ENCODE data around the gene PHETA1. TPM values are rescaled to one million over a fixed set of nuclear protein-coding genes. Genes with fewer than 3 reads are reported as not detected.
A peak's percentile ranks its signal among the peaks of the same experiment; 100 is the strongest.
"Not testable (repeated sequence)": the region's sequence is repeated elsewhere in the genome, so short reads cannot be mapped to it uniquely, and the experiment has no call there.

Gene PHETA1
- total and polyA plus RNA-seq, 2 donors (not counting 1 experiment from before 2014, with no cell fraction given), result 7.4 to 9.4 TPM

- DNase-seq (no peak), ATAC-seq (ENCODE audit: low read depth) (no peak)
- Histone ChIP-seq H3K4me1 (ENCODE audit: control insufficient read depth in 2 of 2, insufficient read depth in 2 of 2, low read length in 2 of 2) (peaks cover 29 to 50% of the 10 kb centered on the region in 2 donors), H3K27me3 (replicated peaks in 1 of 4; ENCODE audit: control extremely low read depth in 1 of 4, control insufficient read depth in 3 of 4, insufficient read depth in 4 of 4, low read length in 3 of 4) (no peaks in the 10 kb centered on the region), H4K20me1 (ENCODE audit: control insufficient read depth, insufficient read depth, low read length, poor library complexity, severe bottlenecking) (peaks cover under 1% of the 10 kb centered on the region), H3K36me3 (replicated peaks in 1 of 2; ENCODE audit: control extremely low read depth in 1 of 2, control insufficient read depth in 1 of 2, extremely low read depth in 1 of 2, insufficient read depth in 2 of 2, low read length in 1 of 2) (no peaks in the 10 kb centered on the region), H3K27ac (ENCODE audit: low read length in 2 of 2) (no peak overlapping the region), H2AFZ (ENCODE audit: insufficient read depth, low read depth, low read length, poor library complexity, severe bottlenecking) (no peak overlapping the region), H3K4me3 (ENCODE audit: control extremely low read depth in 1 of 5, extremely low read depth in 1 of 5, insufficient read depth in 1 of 5, low read depth in 2 of 5, low read length in 4 of 5) (no peak overlapping the region), H3K9ac (ENCODE audit: low read length) (no peak overlapping the region), H3K4me2 (replicated peaks; ENCODE audit: low read depth, low read length, poor library complexity, severe bottlenecking) (no peak overlapping the region), H3K9me3 (ENCODE audit: control extremely low read depth in 1 of 3, control insufficient read depth in 2 of 3, insufficient read depth in 1 of 3, low read length in 2 of 3) (no peaks in the 10 kb centered on the region), H3K79me2 (ENCODE audit: control insufficient read depth, insufficient read depth, low read length) (peaks cover 3% of the 10 kb centered on the region)
- intact Hi-C loops (cut with micrococcal nuclease), result no loop called here
- no peak for TF ChIP-seq CTCF (IDR thresholded peaks at IDR 0.05)
- TF ChIP-seq EZH2 (IDR thresholded peaks at IDR 0.05; ENCODE audit: borderline replicate concordance, insufficient read depth, low read depth, low read length, poor library complexity, severe bottlenecking), result no peak
- Mint-ChIP-seq H3K27ac (no peak overlapping the region), H3K27me3 (no peaks in the 10 kb centered on the region), H3K4me3 (no peak overlapping the region), H3K9me3 (ENCODE audit: insufficient read depth) (no peaks in the 10 kb centered on the region), H3K4me1 (peaks cover 49% of the 10 kb centered on the region)
- POLR2A ChIA-PET, result no interaction called here
- WGBS (ENCODE audit: insufficient coverage), result 100% methylated on average over 4 of the region's 6 CpGs
- CTCF ChIA-PET, result interaction anchor here (0.9 to 22.7 kb wide), 5 partner anchors 32 to 137 kb away, joined by 3 to 1472 read pairs (median 3); no protein-coding TSS in a partner anchor
Measured at GRCh38 chr12:111401167-111401605, 32.3 kb upstream of the PHETA1 start.

GRCh38 chr12:111399741-111400404, 31.0 kb upstream of the PHETA1 start:
- H3K9me3 ChIP-seq (ENCODE audit: control extremely low read depth in 1 of 3, control insufficient read depth in 2 of 3, insufficient read depth in 1 of 3, low read length in 2 of 3); H3K4me3 ChIP-seq (ENCODE audit: control extremely low read depth in 1 of 5, extremely low read depth in 1 of 5, insufficient read depth in 1 of 5, low read depth in 2 of 5, low read length in 4 of 5); H3K27me3 Mint-ChIP-seq; H3K4me3 Mint-ChIP-seq; DNase-seq; H3K9me3 Mint-ChIP-seq (ENCODE audit: insufficient read depth); H3K27me3 ChIP-seq (replicated peaks in 1 of 4; ENCODE audit: control extremely low read depth in 1 of 4, control insufficient read depth in 3 of 4, insufficient read depth in 4 of 4, low read length in 3 of 4); intact Hi-C loops (cut with micrococcal nuclease); ATAC-seq (ENCODE audit: low read depth); H3K79me2 ChIP-seq (ENCODE audit: control insufficient read depth, insufficient read depth, low read length); H3K9ac ChIP-seq (ENCODE audit: low read length); H3K4me2 ChIP-seq (replicated peaks; ENCODE audit: low read depth, low read length, poor library complexity, severe bottlenecking); H3K27ac ChIP-seq (ENCODE audit: low read length in 2 of 2); H4K20me1 ChIP-seq (ENCODE audit: control insufficient read depth, insufficient read depth, low read length, poor library complexity, severe bottlenecking); H2AFZ ChIP-seq (ENCODE audit: insufficient read depth, low read depth, low read length, poor library complexity, severe bottlenecking); H3K36me3 ChIP-seq (replicated peaks in 1 of 2; ENCODE audit: control extremely low read depth in 1 of 2, control insufficient read depth in 1 of 2, extremely low read depth in 1 of 2, insufficient read depth in 2 of 2, low read length in 1 of 2): not testable (repeated sequence)
- H3K27ac Mint-ChIP-seq, result peak overlapping the region; percentile 32
- CTCF ChIA-PET, result interaction anchor here (0.9 to 22.7 kb wide), 4 partner anchors 30 to 129 kb away, joined by 3 to 1472 read pairs (median 84); no protein-coding TSS in a partner anchor
- POLR2A ChIA-PET, result interaction anchor here (0.6 to 0.7 kb wide), 3 partner anchors 46 to 116 kb away, joined by 3 to 7 read pairs (median 4); no protein-coding TSS in a partner anchor
- WGBS (ENCODE audit: insufficient coverage), result 86% methylated on average over 6 of the region's 9 CpGs
- H3K4me1 ChIP-seq (ENCODE audit: control insufficient read depth in 2 of 2, insufficient read depth in 2 of 2, low read length in 2 of 2), result peaks cover 26 to 46% of the 10 kb centered on the region in 2 donors
- peaks cover 46% of the 10 kb centered on the region for H3K4me1 Mint-ChIP-seq
